Bronchus fibroblast of lung (primary cell): ENCODE data around the gene HCRTR2. TPM values are rescaled to one million over a fixed set of nuclear protein-coding genes. Genes with fewer than 3 reads are reported as not detected.

Experiments used
- total RNA-seq: library from RNA; depleted of rRNA; stranded (reverse); fragments of >200 nt; gene quantifications from 2 replicates; pipeline ENCODE4 v1.2.3, GENCODE V29; 2015

Gene HCRTR2
- 0.17 TPM in 1 of 2 replicates, not detected in the other for total RNA-seq

DNA sequence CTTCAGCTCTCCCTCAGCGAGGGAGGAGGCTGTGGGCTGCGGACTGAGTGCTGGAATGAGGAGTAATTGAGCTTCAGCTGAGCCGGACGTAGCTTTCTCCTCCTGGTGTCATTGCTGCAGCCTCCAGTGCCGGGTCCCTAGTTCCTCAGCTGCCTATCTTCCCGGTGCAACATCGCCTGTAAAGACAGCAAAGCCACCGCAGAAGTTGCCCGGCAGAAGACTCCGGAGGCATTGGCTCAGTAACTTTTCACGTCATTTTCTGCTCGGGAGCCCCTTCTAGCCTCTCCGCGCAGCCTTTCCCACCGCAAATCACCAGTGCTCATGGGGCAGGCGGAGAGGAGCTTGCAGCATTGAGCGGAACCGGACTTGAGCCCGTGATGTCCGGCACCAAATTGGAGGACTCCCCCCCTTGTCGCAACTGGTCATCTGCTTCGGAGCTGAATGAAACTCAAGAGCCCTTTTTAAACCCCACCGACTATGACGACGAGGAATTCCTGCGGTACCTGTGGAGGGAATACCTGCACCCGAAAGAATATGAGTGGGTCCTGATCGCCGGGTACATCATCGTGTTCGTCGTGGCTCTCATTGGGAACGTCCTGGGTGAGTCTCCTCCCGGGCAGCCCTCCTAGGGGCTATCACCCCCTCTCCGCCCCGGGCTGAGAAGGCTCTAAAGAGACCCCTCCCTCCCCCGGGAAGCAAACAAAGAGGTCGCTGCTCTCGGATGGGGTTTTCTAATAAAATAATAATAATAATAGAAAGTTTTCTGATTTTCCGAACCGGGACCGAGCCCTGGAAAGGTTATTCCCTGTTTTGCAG lies at the start of gene HCRTR2:
HCRTR2 (plus strand) TSS at position 305 of the 816 bp plus-strand sequence; CDS start at position 378, 73 bp downstream.

DNA sequence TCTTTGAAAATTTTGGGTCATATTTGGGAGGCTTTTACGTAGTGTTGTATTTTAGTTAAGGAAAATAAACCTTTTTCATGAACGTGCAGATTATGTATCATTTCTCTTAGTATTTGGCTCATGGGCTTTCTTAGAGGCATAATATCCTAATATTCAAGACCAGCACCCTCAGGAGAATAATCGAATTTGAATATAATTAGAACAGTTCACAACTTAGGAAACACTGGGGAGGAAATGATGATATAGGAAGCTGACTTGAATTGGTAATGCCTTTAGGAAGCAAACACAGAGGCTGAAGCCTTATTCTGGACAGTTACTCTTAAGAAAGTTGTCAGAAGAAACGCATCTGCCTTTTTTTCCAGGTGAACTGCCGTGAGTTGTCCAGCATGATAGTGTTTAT lies 152.9 kb downstream of the HCRTR2 start, which contains the start of gene GFRAL:
GFRAL (plus strand) TSS at position 301 of the 400 bp plus-strand sequence; CDS start at position 387, 86 bp downstream.

Other genes with a start within 250 kb of the HCRTR2 start
- not detected in 2 replicates for gene GFRAL, start 153.0 kb downstream of the HCRTR2 start, total RNA-seq